ENCODE results near the gene PARP11.

DNA sequence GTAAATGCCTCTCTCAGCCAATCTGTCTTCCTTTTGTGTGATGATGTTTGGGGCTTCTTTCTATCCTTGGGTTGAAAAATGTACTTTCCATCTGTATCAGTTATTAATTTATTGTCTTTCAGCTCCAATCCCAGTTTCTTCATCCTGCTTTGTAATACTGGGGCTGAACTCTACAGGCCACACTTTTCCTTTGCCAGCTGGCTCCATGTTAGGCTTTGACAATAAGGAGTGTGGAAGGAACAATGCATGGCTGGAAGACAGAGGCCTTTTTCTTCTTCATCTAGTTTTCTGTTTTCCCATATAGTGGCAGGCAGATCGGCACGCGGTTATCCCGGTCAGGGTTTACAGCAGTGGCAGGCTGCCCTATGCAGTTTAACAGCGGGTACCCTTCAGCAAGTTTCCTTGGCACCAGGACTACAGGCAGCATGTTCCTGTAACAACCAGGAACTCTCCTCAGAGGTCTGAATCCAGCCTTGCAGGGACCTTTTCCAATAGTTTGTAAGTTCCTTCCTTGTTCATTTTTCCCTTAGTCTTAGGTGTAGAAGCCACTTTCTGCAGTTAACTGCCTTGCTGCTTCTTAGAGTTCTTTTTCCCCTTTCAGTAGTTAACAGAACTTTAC lies 81.8 kb downstream of the PARP11 start:
- TF ChIP-seq, protein P1, sequence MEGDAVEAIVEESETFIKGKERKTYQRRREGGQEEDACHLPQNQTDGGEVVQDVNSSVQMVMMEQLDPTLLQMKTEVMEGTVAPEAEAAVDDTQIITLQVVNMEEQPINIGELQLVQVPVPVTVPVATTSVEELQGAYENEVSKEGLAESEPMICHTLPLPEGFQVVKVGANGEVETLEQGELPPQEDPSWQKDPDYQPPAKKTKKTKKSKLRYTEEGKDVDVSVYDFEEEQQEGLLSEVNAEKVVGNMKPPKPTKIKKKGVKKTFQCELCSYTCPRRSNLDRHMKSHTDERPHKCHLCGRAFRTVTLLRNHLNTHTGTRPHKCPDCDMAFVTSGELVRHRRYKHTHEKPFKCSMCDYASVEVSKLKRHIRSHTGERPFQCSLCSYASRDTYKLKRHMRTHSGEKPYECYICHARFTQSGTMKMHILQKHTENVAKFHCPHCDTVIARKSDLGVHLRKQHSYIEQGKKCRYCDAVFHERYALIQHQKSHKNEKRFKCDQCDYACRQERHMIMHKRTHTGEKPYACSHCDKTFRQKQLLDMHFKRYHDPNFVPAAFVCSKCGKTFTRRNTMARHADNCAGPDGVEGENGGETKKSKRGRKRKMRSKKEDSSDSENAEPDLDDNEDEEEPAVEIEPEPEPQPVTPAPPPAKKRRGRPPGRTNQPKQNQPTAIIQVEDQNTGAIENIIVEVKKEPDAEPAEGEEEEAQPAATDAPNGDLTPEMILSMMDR (conservative IDR thresholded peaks at IDR 0.05; ENCODE audit: low read length) = no peak
- TF ChIP-seq EZH2phosphoT487 (IDR thresholded peaks at IDR 0.05; ENCODE audit: borderline replicate concordance, low read depth, low read length) = no peak
